BJ (cell line): ENCODE data around the gene TRIML2. TPM values are rescaled to one million over a fixed set of nuclear protein-coding genes. Genes with fewer than 3 reads are reported as not detected.

Experiments used
- CTCF ChIA-PET: fragments of 350-600 bp; formaldehyde crosslinking; extraction: SDS; loops from one replicate; lab custom pipeline; 2021; ENCODE audit warnings: antibody characterized with exemption, inconsistent platforms; lab: Yijun Ruan, JAX
- POLR2A ChIA-PET: fragments of 300-600 bp; sonication (Branson Sonifier 250); formaldehyde crosslinking; extraction: SDS; loops from one replicate; lab custom pipeline; 2021; ENCODE audit warnings: antibody characterized with exemption; lab: Charles Lee
- DNase-seq: peaks from one replicate; pipeline ENCODE4 v3.0.0-alpha.2; 2011; ENCODE audit warnings: low read depth
- H3K27me3 ChIP-seq: 2 replicates; pipeline ENCODE4 v1.6.0; 2011; ENCODE audit warnings: low read length; ENCODE audit not compliant: control insufficient read depth, insufficient read depth
- H3K36me3 ChIP-seq: 2 replicates; pipeline ENCODE4 v1.5.1; 2011; ENCODE audit warnings: low read length; ENCODE audit not compliant: control insufficient read depth, insufficient read depth
- H3K4me3 ChIP-seq: 2 replicates; pipeline ENCODE4 v1.5.1; 2011; ENCODE audit warnings: low read depth, mild to moderate bottlenecking, control low read depth, low read length
- CTCF ChIP-seq: IDR thresholded peaks from 2 replicates; pipeline ENCODE4 v1.5.1; 2011; ENCODE audit warnings: low read depth, mild to moderate bottlenecking, control low read depth, inconsistent platforms, low read length, moderate library complexity; ENCODE audit not compliant: insufficient read depth
- polyA minus RNA-seq: library from RNA; depleted of rRNA, polyadenylated mRNA; stranded (reverse); fragments of >200 nt; gene quantifications from 2 replicates; pipeline ENCODE4 v1.2.3, GENCODE V29; 2011; rRNA and poly(A)+ RNA removed
- polyA plus RNA-seq: library from polyadenylated mRNA; depleted of rRNA; stranded (reverse); fragments of >200 nt; gene quantifications from 2 replicates; pipeline ENCODE4 v1.2.3, GENCODE V29; 2011; rRNA removed

TRIML2 gene
- polyA plus RNA-seq: not detected in 2 replicates
- not detected in 2 replicates for polyA minus RNA-seq

- CTCF ChIA-PET: interaction anchor here (1.2 kb wide), 1 partner anchor 50 kb away, joined by 3 read pairs; no protein-coding TSS in a partner anchor
- TF ChIP-seq CTCF: no peak
- POLR2A ChIA-PET: no interaction called here
- Histone ChIP-seq H3K27me3 (no peaks in the 10 kb centered on the region), H3K36me3 (no peaks in the 10 kb centered on the region), H3K4me3 (no peak within 1 kb of the TSS)
- no peak for DNase-seq
Measured at GRCh38 chr4:188109157-188109755, at the start of gene TRIML2. Gene TRIML2 (minus strand): TSS chr4:188109603. CDS start chr4:188105368, 4,235 bp downstream.

GRCh38 chr4:188158336-188158735 lies 48.9 kb upstream of the TRIML2 start:
- TF ChIP-seq CTCF: no peak
- ChIA-PET POLR2A (no interaction called here), CTCF (no interaction called here)
- Histone ChIP-seq H3K4me3 (no peak overlapping the region), H3K36me3 (no peaks in the 10 kb centered on the region), H3K27me3 (no peaks in the 10 kb centered on the region)
- no peak for DNase-seq

GRCh38 chr4:188154668-188155405 lies 45.4 kb upstream of the TRIML2 start:
- DNase-seq: no peak
- POLR2A ChIA-PET: no interaction called here
- CTCF ChIA-PET: no interaction called here
- no peak for TF ChIP-seq CTCF
- H3K36me3 ChIP-seq: no peaks in the 10 kb centered on the region
- no peaks in the 10 kb centered on the region for H3K27me3 ChIP-seq
- no peak overlapping the region for H3K4me3 ChIP-seq

- DNase-seq: no peak
- no peak for TF ChIP-seq CTCF
- Histone ChIP-seq H3K36me3 (no peaks in the 10 kb centered on the region), H3K27me3 (no peaks in the 10 kb centered on the region), H3K4me3 (no peak overlapping the region)
- CTCF ChIA-PET: no interaction called here
- POLR2A ChIA-PET: no interaction called here
Measured at GRCh38 chr4:188147776-188148175, 38.4 kb upstream of the TRIML2 start.

- TF ChIP-seq CTCF: no peak
- H3K4me3 ChIP-seq: no peak overlapping the region
- no peaks in the 10 kb centered on the region for H3K27me3 ChIP-seq
- POLR2A ChIA-PET: no interaction called here
- CTCF ChIA-PET: no interaction called here
- no peak for DNase-seq
- H3K36me3 ChIP-seq: no peaks in the 10 kb centered on the region
Measured at GRCh38 chr4:188147176-188147575, 37.8 kb upstream of the TRIML2 start.
